Transverse colon (tissue), 4 donors: ENCODE data around the gene ACTMAP. TPM values are rescaled to one million over a fixed set of nuclear protein-coding genes. Genes with fewer than 3 reads are reported as not detected.

Source experiments
- DNase-seq: peaks from one replicate; pipeline ENCODE4 v3.0.0-alpha.2; 2019
- H3K27ac ChIP-seq, 4 donors: fragments of 200-600 bp; sonication (generic); 2 replicates each; pipeline ENCODE4 v1.5.1; 2016 to 2018; ENCODE audit warnings: inconsistent platforms in 4 of 4
- H3K27me3 ChIP-seq: fragments of 200-600 bp; sonication (generic); 2 replicates; pipeline ENCODE4 v1.5.1; 2017; ENCODE audit warnings: inconsistent platforms
- H3K36me3 ChIP-seq, 4 donors: fragments of 200-600 bp; sonication (generic); 2 replicates each; pipeline ENCODE4 v1.5.1; 2017 to 2019; ENCODE audit warnings: inconsistent platforms in 4 of 4
- H3K4me1 ChIP-seq, 4 donors: fragments of 200-600 bp; sonication (generic); 2 replicates each; pipeline ENCODE4 v1.5.1; 2017 to 2020; ENCODE audit warnings: inconsistent platforms in 4 of 4
- H3K4me3 ChIP-seq, 4 donors: fragments of 200-600 bp; sonication (generic); 1 replicate in 1 of 4; 2 replicates in 3 of 4; pipeline versions ENCODE4 v1.5.1 to v1.6.1; 2017 to 2019; ENCODE audit warnings: inconsistent platforms in 4 of 4
- H3K9me3 ChIP-seq, 2 donors: fragments of 200-600 bp; sonication (generic); 2 replicates each; pipeline ENCODE4 v1.5.1; 2017 to 2019; ENCODE audit warnings: inconsistent platforms in 2 of 2
- CTCF ChIP-seq, 5 experiments: fragments of 200-600 bp in 3 of 5; fragments of 450-650 bp in 2 of 5; sonication (generic) in 3 of 5; IDR thresholded peaks; 1 replicate in 2 of 5; 2 replicates in 3 of 5; pipeline ENCODE4 v1.5.1; 2016 to 2017; ENCODE audit warnings: antibody characterized with exemption in 5 of 5, inconsistent platforms in 3 of 5, mild to moderate bottlenecking in 2 of 5, moderate library complexity in 1 of 5
- EP300 ChIP-seq: sonication (generic); formaldehyde crosslinking; IDR thresholded peaks from one replicate; pipeline ENCODE4 v1.6.1; 2017; ENCODE audit warnings: antibody characterized with exemption, low read depth
- POLR2A ChIP-seq: fragments of 450-650 bp; IDR thresholded peaks from one replicate; pipeline ENCODE4 v1.6.1; 2016; ENCODE audit warnings: antibody characterized with exemption, mild to moderate bottlenecking, moderate library complexity
- POLR2AphosphoS5 ChIP-seq, 3 donors: sonication (generic); formaldehyde crosslinking; IDR thresholded peaks; one replicate each; pipeline ENCODE4 v1.6.1; 2016; ENCODE audit warnings: antibody characterized with exemption in 3 of 3
- WGBS, 2 donors: methylation state at CpG; one replicate each; pipeline ENCODE4 v1.1.5; 2018; ENCODE audit warnings: low coverage in 1 of 2; 5-methylcytosine and 5-hydroxymethylcytosine counted together
- in situ Hi-C, 4 donors: fragments of 200-750 bp; cut with MboI; loops; one replicate each; pipeline versions ENCODE4 v1.15.0 to v1.15.1; 2017; ENCODE audit warnings: low sequenced_read_pairs in 3 of 4, low pct_ligation_motif_present in 1 of 4, low pct_unique_long_range_greater_than_20kb in 1 of 4
- intact Hi-C: fragments of 100-400 bp; cut with DNase I; formaldehyde crosslinking; loops from one replicate; pipeline ENCODE4 v1.15.1; 2023; ENCODE audit warnings: low total_unique reads
- total RNA-seq, 4 donors: library from RNA; depleted of rRNA; stranded (reverse); fragments of >200 nt; gene quantifications; one replicate each; pipeline ENCODE4 v1.1.0, GENCODE V29; 2016

Gene ACTMAP
- total RNA-seq, 4 donors from 2014 or later = 8.3 to 29.1 (median 12.1) TPM

GRCh38 chr19:40747536-40747935 lies 2.7 kb downstream of the ACTMAP start:
- in situ Hi-C loops = no loop called here

GRCh38 chr19:40745402-40745780 lies 4.9 kb downstream of the ACTMAP start:
- Histone ChIP-seq H3K9me3 (no peaks in the 10 kb centered on the region), H3K27me3 (no peaks in the 10 kb centered on the region), H3K27ac (peak overlapping the region in 1 of 4 donors; percentile 7), H3K4me3 (no peak overlapping the region), H3K36me3 (no peaks in the 10 kb centered on the region), H3K4me1 (peaks cover 9 to 12% (median 12%) of the 10 kb centered on the region in 4 donors)
- intact Hi-C loops = loop anchor here (10.0 kb wide), 1 partner anchor 751 kb away; the partner anchor contains the start of gene ZNF546
- in situ Hi-C loops = no loop called here
- no peak for DNase-seq
- 75 to 83% methylated on average over 6 to 7 of the region's 7 CpGs for WGBS, 2 donors
- TF ChIP-seq POLR2AphosphoS5 (IDR thresholded peaks at IDR 0.05) = no peak
- TF ChIP-seq POLR2A = no peak
- TF ChIP-seq EP300 = no peak
- no peak for TF ChIP-seq CTCF (IDR thresholded peaks at IDR 0.05)

More at GRCh38 chr19:40747536-40747935, 2.7 kb downstream of the ACTMAP start:
- DNase-seq = no peak
- Histone ChIP-seq H3K9me3 (no peaks in the 10 kb centered on the region), H3K27me3 (no peaks in the 10 kb centered on the region), H3K27ac (no peak overlapping the region), H3K36me3 (no peaks in the 10 kb centered on the region), H3K4me1 (peaks cover 10 to 20% (median 19%) of the 10 kb centered on the region in 4 donors), H3K4me3 (no peak overlapping the region)
- intact Hi-C loops = loop anchor here (10.0 kb wide), 1 partner anchor 753 kb away; the partner anchor contains the start of gene ZNF546
- WGBS, 2 donors = 85 to 93% methylated on average over 4 to 7 of the region's 7 CpGs
- no peak for TF ChIP-seq EP300
- no peak for TF ChIP-seq POLR2A
- TF ChIP-seq POLR2AphosphoS5 (IDR thresholded peaks at IDR 0.05) = no peak
- no peak for TF ChIP-seq CTCF (IDR thresholded peaks at IDR 0.05)

- DNase-seq = no peak
- Histone ChIP-seq H3K4me1 (peaks cover 7 to 9% (median 8%) of the 10 kb centered on the region in 4 donors), H3K4me3 (no peak overlapping the region), H3K27ac (peak overlapping the region in 1 of 4 donors; percentile 7), H3K27me3 (no peaks in the 10 kb centered on the region), H3K36me3 (no peaks in the 10 kb centered on the region), H3K9me3 (no peaks in the 10 kb centered on the region)
- intact Hi-C loops = loop anchor here (10.0 kb wide), 1 partner anchor 750 kb away; the partner anchor contains the start of gene ZNF546
- WGBS, 2 donors = 75% methylated on average over 14 of the region's 17 CpGs; no CpG with 5 or more reads in 1 of the 2 donors
- in situ Hi-C loops = no loop called here
- TF ChIP-seq EP300 (no peak), POLR2A (no peak), POLR2AphosphoS5 (IDR thresholded peaks at IDR 0.05) (no peak), CTCF (IDR thresholded peaks at IDR 0.05) (no peak)
Measured at GRCh38 chr19:40744554-40745401, 5.5 kb downstream of the ACTMAP start.

- in situ Hi-C loops = no loop called here
- H3K27me3 ChIP-seq = no peaks in the 10 kb centered on the region
- H3K4me1 ChIP-seq = peaks cover 0 to under 1% (median 0%) of the 10 kb centered on the region in 4 donors
- H3K36me3 ChIP-seq = peaks cover 0 to 4% (median 0%) of the 10 kb centered on the region in 4 donors
- DNase-seq = no peak
- no peak overlapping the region for H3K4me3 ChIP-seq
- no peaks in the 10 kb centered on the region for H3K9me3 ChIP-seq
- no peak overlapping the region for H3K27ac ChIP-seq
- TF ChIP-seq CTCF (IDR thresholded peaks at IDR 0.05) (no peak), POLR2A (no peak)
- 86% methylated on average over 10 of the region's 10 CpGs; no CpG with 5 or more reads in 1 of the 2 donors for WGBS, 2 donors
- intact Hi-C loops = loop anchor here (10.0 kb wide), 1 partner anchor 749 kb away; the partner anchor contains the start of gene ZNF546
Measured at GRCh38 chr19:40743926-40744325, 6.4 kb downstream of the ACTMAP start.
